ENCODE measurements around the gene NT5DC2. TPM values are rescaled to one million over a fixed set of nuclear protein-coding genes. Genes with fewer than 3 reads are reported as not detected.

The NT5DC2 gene
- total RNA-seq, 2 experiments from 2014 or later: 46.9 to 49.5 TPM

- intact Hi-C loops (cut with micrococcal nuclease): no loop called here
- Mint-ChIP-seq H3K36me3 (no peaks in the 10 kb centered on the region), H3K9me3 (no peaks in the 10 kb centered on the region), H3K4me3 (no peak overlapping the region), H3K4me1 (ENCODE audit: low read depth) (no peaks in the 10 kb centered on the region), H3K27ac (no peak overlapping the region), H3K27me3 (no peaks in the 10 kb centered on the region)
- POLR2A ChIA-PET: no interaction called here
- CTCF ChIA-PET: no interaction called here
- DNase-seq: no peak
Observed at GRCh38 chr3:52509753-52510328, 23.8 kb downstream of the NT5DC2 start.

GRCh38 chr3:52507359-52507758, 26.3 kb downstream of the NT5DC2 start:
- Mint-ChIP-seq H3K4me1 (ENCODE audit: low read depth) (no peaks in the 10 kb centered on the region), H3K9me3 (no peaks in the 10 kb centered on the region), H3K27me3 (no peaks in the 10 kb centered on the region), H3K4me3 (no peak overlapping the region), H3K36me3 (no peaks in the 10 kb centered on the region), H3K27ac (no peak overlapping the region)
- ChIA-PET CTCF (no interaction called here), POLR2A (no interaction called here)
- intact Hi-C loops (cut with micrococcal nuclease): no loop called here
- DNase-seq: no peak

DNA sequence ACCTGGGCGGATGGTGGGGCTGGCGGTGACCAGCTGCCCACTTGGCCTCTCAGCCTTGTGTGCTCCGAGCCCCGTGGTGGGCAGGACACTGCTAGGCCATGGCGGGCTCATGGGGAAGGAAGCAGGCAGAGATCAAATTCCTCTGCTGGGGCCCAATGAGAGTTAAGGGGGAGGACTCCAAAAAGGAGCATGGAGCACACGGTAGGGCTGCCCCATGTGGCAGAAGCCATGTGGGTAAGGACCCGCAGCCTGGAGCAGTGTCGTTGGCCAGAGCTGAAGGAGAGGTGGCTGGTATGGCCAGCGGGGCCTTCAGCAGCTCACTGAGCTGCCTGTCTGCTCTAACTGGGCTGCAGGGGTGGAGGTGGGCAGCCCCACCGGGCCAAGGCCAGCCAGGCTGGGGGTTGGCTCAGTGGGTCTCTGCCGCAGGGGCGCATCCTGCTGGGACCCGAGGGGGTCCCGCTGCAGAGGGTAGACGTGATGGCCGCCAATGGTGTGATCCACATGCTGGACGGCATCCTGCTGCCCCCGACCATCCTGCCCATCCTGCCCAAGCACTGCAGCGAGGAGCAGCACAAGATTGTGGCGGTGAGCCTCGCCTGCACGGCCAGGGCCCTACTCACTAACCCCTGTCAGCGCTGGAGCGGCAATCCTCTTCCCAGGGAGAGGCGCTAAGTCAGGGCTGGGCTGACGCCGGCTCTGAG, 27.2 kb downstream of the NT5DC2 start:
- intact Hi-C loops (cut with micrococcal nuclease): no loop called here
- CTCF ChIA-PET: no interaction called here
- no peaks in the 10 kb centered on the region for H3K9me3 Mint-ChIP-seq
- POLR2A ChIA-PET: no interaction called here
- H3K4me1 Mint-ChIP-seq (ENCODE audit: low read depth): no peaks in the 10 kb centered on the region
- no peaks in the 10 kb centered on the region for H3K27me3 Mint-ChIP-seq
- no peak for DNase-seq
- no peaks in the 10 kb centered on the region for H3K36me3 Mint-ChIP-seq
- no peak overlapping the region for H3K27ac Mint-ChIP-seq
- no peak overlapping the region for H3K4me3 Mint-ChIP-seq

DNA sequence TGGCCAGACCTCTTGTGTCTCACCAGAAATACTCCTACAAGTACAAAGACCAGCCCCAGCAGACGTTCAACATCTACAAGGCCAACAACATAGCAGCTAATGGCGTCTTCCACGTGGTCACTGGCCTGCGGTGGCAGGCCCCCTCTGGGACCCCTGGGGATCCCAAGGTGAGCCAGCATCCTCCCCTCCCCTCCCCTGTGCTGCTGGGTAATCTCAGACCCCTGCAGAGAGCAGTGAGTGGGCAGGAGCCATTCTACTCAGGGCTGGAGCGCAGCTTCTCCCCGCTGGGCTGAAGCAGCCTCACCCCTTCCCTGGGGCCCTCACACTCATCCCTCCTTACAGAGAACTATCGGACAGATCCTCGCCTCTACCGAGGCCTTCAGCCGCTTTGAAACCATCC, 28.7 kb downstream of the NT5DC2 start:
- CTCF ChIA-PET: no interaction called here

DNA sequence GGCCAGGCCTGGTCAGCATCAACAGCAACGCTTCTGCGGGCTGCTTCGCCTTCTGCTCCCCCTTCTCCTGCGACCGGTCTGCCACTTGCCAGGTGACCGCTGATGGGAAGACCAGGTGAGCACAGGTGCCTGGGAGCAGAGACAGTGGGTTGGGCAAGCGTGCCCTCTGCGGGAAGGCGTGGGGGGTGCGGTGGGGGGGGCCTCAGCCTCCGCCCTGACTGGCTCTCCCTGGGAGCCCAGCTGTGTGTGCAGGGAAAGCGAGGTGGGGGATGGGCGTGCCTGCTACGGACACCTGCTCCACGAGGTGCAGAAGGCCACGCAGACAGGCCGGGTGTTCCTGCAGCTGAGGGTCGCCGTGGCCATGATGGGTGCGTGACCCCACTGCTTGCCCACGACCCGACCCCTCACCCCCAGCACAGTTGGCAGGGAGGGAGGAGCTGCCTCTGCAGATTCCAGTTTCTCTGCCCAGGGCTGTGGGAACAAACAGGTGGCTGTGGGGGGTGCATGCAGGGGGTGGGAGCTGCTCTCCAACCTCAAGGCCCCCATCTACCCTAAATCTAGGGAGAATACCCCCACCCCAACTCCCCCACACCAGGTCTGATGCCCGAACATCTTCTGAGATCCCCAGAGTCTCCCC, 29.8 kb downstream of the NT5DC2 start:
- intact Hi-C loops (cut with micrococcal nuclease): no loop called here
- Mint-ChIP-seq H3K4me3 (no peak overlapping the region), H3K27me3 (no peaks in the 10 kb centered on the region), H3K4me1 (ENCODE audit: low read depth) (no peaks in the 10 kb centered on the region), H3K36me3 (no peaks in the 10 kb centered on the region), H3K27ac (no peak overlapping the region), H3K9me3 (no peaks in the 10 kb centered on the region)
- ChIA-PET CTCF (no interaction called here), POLR2A (no interaction called here)
- no peak for DNase-seq

More for the DNA sequence above, 28.7 kb downstream of the NT5DC2 start:
- H3K36me3 Mint-ChIP-seq: no peaks in the 10 kb centered on the region
- POLR2A ChIA-PET: no interaction called here
- no peaks in the 10 kb centered on the region for H3K27me3 Mint-ChIP-seq
- no peaks in the 10 kb centered on the region for H3K9me3 Mint-ChIP-seq
- intact Hi-C loops (cut with micrococcal nuclease): no loop called here
- DNase-seq: no peak
- no peak overlapping the region for H3K4me3 Mint-ChIP-seq
- no peak overlapping the region for H3K27ac Mint-ChIP-seq
- no peaks in the 10 kb centered on the region for H3K4me1 Mint-ChIP-seq (ENCODE audit: low read depth)

DNA sequence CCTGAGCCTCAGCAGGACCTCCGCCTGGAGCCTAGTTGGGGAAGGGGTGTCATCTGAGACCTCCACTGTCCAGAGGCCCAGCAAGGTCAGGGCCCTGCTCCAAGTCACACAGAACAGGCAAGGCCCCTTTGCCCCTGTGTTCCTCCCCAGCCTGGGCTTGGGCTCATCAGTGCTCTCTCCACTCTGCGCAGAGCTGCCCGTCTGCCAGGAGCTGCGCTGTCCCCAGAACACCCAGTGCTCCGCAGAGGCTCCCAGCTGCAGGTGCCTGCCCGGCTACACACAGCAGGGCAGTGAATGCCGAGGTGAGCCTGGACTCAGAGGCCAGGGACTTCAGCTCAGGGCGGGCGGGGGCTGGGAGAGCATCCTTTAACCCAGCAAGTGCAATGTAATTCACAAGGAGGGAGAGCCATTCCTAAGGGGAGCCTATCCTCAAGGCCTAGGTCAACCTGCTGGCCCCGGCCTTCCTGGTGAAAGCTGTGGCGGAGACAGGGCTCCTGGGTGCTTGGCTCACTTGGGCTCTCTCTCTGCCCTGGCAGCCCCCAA, 30.8 kb downstream of the NT5DC2 start:
- ChIA-PET CTCF (no interaction called here), POLR2A (no interaction called here)
- intact Hi-C loops (cut with micrococcal nuclease): no loop called here
- H3K4me1 Mint-ChIP-seq (ENCODE audit: low read depth): no peaks in the 10 kb centered on the region
- DNase-seq: no peak
- H3K27ac Mint-ChIP-seq: no peak overlapping the region
- H3K27me3 Mint-ChIP-seq: no peaks in the 10 kb centered on the region
- no peak overlapping the region for H3K4me3 Mint-ChIP-seq
- no peaks in the 10 kb centered on the region for H3K9me3 Mint-ChIP-seq
- H3K36me3 Mint-ChIP-seq: no peaks in the 10 kb centered on the region

DNA sequence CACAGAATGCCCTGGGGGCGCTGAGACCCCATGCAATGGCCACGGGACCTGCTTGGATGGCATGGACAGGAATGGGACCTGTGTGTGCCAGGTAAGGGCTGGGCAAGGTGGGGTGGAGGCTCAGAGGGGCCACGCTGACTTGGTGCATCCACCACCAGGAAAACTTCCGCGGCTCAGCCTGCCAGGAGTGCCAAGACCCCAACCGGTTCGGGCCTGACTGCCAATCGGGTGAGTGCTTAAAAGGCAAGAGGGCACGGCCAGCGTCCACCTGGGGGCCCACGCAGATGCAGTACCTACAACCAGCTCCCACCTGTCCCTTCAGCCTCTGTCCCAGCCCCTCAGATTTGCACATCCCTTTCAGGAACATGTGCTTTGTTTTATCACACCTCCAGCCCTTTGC, 31.7 kb downstream of the NT5DC2 start:
- ChIA-PET POLR2A (no interaction called here), CTCF (no interaction called here)
- H3K36me3 Mint-ChIP-seq: no peaks in the 10 kb centered on the region

GRCh38 chr3:52501046-52501445, 32.6 kb downstream of the NT5DC2 start:
- H3K27me3 Mint-ChIP-seq: no peaks in the 10 kb centered on the region
- CTCF ChIA-PET: no interaction called here
- no peak overlapping the region for H3K4me3 Mint-ChIP-seq
- H3K36me3 Mint-ChIP-seq: no peaks in the 10 kb centered on the region
- POLR2A ChIA-PET: no interaction called here
- DNase-seq: no peak
- intact Hi-C loops (cut with micrococcal nuclease): no loop called here
- no peak overlapping the region for H3K27ac Mint-ChIP-seq
- H3K4me1 Mint-ChIP-seq (ENCODE audit: low read depth): no peaks in the 10 kb centered on the region
- no peaks in the 10 kb centered on the region for H3K9me3 Mint-ChIP-seq

More for the DNA sequence above, 31.7 kb downstream of the NT5DC2 start:
- DNase-seq: no peak
- H3K4me3 Mint-ChIP-seq: no peak overlapping the region
- no peaks in the 10 kb centered on the region for H3K27me3 Mint-ChIP-seq
- no peak overlapping the region for H3K27ac Mint-ChIP-seq
- H3K4me1 Mint-ChIP-seq (ENCODE audit: low read depth): no peaks in the 10 kb centered on the region
- no peaks in the 10 kb centered on the region for H3K9me3 Mint-ChIP-seq
- intact Hi-C loops (cut with micrococcal nuclease): no loop called here

DNA sequence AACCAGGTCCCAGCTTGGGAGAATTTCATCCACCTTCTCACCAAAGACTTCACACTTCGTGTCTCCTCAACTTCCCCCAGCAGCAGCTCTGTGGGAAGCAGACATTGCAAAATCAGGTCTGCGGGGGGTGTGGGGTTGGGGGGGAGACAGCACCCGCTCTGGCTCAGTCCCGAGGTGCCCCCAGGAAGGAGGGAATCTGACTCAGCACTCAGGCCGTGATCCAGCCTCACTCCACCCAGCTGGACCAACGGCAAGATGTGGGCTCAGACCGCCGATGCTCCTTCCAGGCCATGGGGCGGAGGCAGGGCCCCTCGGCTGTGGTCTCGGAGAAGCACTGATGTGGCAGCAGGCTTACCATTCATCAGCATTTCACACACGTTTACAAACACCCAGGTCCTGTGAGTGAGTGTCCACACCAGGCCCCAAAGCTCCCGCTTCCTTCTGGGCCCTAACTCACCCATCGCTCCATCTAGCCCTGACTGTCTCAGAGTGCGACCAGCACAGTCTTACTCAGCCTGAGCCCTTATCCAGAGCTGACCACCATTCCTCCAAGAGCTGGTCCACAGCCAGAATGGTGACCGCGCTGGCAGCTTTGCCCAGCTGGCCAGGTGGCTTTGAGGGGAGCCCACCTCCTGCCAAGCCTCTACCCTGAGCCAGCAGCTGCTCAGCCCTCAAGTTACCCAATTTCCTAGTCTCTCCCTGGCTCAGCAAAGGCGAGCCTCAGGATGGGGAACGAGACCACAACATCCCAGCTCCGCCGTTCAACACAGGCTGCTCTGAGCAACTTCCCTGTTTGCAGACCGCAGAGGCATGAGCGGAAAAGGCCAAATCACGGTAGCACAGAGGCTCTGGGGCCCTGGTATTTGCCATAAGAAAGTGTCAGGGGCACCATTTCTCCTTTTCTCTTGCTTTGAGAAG, 35.3 kb downstream of the NT5DC2 start:
- Mint-ChIP-seq H3K4me1 (ENCODE audit: low read depth) (no peaks in the 10 kb centered on the region), H3K4me3 (no peak overlapping the region), H3K36me3 (no peaks in the 10 kb centered on the region), H3K27ac (no peak overlapping the region), H3K9me3 (no peaks in the 10 kb centered on the region), H3K27me3 (no peaks in the 10 kb centered on the region)
- intact Hi-C loops (cut with micrococcal nuclease): no loop called here
- ChIA-PET POLR2A (no interaction called here), CTCF (interaction anchor here (0.5 to 1.4 kb wide), 3 partner anchors 16 to 92 kb away, joined by 3 to 4 read pairs (median 3); no protein-coding TSS in a partner anchor)
- DNase-seq: no peak

DNA sequence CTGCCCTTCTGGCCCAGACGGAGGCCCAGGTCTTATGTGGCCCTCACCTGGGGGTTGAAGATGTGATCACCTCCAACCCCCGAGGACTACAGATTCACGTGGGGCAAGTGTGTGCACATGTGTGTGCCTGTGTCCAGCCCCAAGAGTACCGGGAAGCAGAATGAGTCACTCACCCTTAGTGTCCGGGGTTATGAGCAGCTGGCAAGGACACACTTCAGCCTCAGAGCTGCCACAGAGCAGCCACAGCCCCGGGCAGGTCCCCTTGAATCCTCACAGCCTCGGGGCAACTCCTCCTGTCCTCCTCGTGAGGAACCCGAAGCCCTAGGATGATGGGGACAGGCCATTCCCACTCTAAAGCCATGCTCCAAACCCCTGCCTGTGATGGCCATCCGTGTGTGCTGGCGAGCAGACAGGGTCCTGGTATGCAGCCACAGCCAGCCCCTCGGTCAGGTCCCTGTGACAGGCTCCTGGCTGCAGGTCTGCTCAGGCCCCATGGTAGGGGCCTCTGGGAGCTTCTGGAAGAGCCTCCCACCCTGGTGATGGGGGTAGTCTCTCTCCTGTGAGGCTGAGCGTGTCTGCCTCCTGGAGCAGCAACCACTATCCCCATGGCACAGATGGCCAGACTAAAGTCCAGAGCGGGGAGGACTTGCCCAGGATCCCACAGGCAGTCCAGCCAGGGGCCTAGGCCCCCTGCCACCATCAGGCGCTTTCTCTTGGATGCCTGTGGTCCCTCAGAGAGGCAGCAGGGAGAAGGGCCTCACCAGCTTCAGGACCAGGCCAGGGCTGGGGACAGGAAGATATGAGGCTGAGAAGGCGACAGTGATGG, 37.7 kb downstream of the NT5DC2 start:
- H3K9me3 Mint-ChIP-seq: no peaks in the 10 kb centered on the region
- intact Hi-C loops (cut with micrococcal nuclease): no loop called here
- H3K27me3 Mint-ChIP-seq: no peaks in the 10 kb centered on the region
- H3K4me3 Mint-ChIP-seq: no peak overlapping the region
- ChIA-PET POLR2A (no interaction called here), CTCF (no interaction called here)
- H3K27ac Mint-ChIP-seq: no peak overlapping the region
- DNase-seq: no peak
- peaks cover 14% of the 10 kb centered on the region for H3K36me3 Mint-ChIP-seq
- H3K4me1 Mint-ChIP-seq (ENCODE audit: low read depth): no peaks in the 10 kb centered on the region

- CTCF ChIA-PET: no interaction called here
- POLR2A ChIA-PET: no interaction called here
- H3K27ac Mint-ChIP-seq: no peak within 1 kb of the TSS
Observed at GRCh38 chr3:52494886-52495495, 38.7 kb downstream of the NT5DC2 start, which contains the start of gene STAB1. Gene STAB1, plus strand, starts transcription at chr3:52495338. Its CDS starts 76 bp downstream, at chr3:52495414.

More at GRCh38 chr3:52494886-52495495, 38.7 kb downstream of the NT5DC2 start, which contains the start of gene STAB1:
- no peak for DNase-seq
- no peak within 1 kb of the TSS for H3K4me3 Mint-ChIP-seq
- H3K36me3 Mint-ChIP-seq: peaks cover 18% of the 10 kb centered on the region
- intact Hi-C loops (cut with micrococcal nuclease): no loop called here
- H3K4me1 Mint-ChIP-seq (ENCODE audit: low read depth): no peaks in the 10 kb centered on the region
- H3K27me3 Mint-ChIP-seq: no peaks in the 10 kb centered on the region
- H3K9me3 Mint-ChIP-seq: no peaks in the 10 kb centered on the region
